ENCODE measurements around the gene LGI4. TPM values are rescaled to one million over a fixed set of nuclear protein-coding genes. Genes with fewer than 3 reads are reported as not detected.

LGI4 gene
- total RNA-seq, 1 donor from 2014 or later: 0.20 TPM

GRCh38 chr19:35083691-35084508 is 51.0 kb downstream of the LGI4 start:
- Histone ChIP-seq H3K4me2 (ENCODE audit: low read length) (no peak overlapping the region), H3K79me2 (ENCODE audit: insufficient read depth, low read length) (no peaks in the 10 kb centered on the region), H4K20me1 (ENCODE audit: insufficient read depth, low read length) (no peaks in the 10 kb centered on the region), H2AFZ (ENCODE audit: low read depth, low read length) (no peak overlapping the region), H3K9me3 (ENCODE audit: insufficient read depth, low read depth, low read length) (no peaks in the 10 kb centered on the region), H3K27me3 (ENCODE audit: insufficient read depth, low read length) (no peaks in the 10 kb centered on the region), H3K9ac (ENCODE audit: low read length) (no peak overlapping the region), H3K27ac (ENCODE audit: low read depth, low read length) (no peak overlapping the region), H3K4me3 (ENCODE audit: insufficient read depth, low read depth, low read length) (no peak overlapping the region), H3K36me3 (ENCODE audit: insufficient read depth, low read length) (no peaks in the 10 kb centered on the region), H3K4me1 (ENCODE audit: insufficient read depth, low read length) (peaks cover 9% of the 10 kb centered on the region)
- no peak overlapping the region for H3K27ac Mint-ChIP-seq (ENCODE audit: unreplicated experiment)
- H3K9me3 Mint-ChIP-seq (ENCODE audit: unreplicated experiment): no peaks in the 10 kb centered on the region
- no peak overlapping the region for H3K4me3 Mint-ChIP-seq (ENCODE audit: unreplicated experiment)
- peaks cover 4% of the 10 kb centered on the region for H3K4me1 Mint-ChIP-seq (ENCODE audit: low read depth, unreplicated experiment)
- DNase-seq (ENCODE audit: low read depth) (no peak), FAIRE-seq (no peak)
- peaks cover 13% of the 10 kb centered on the region for H3K27me3 Mint-ChIP-seq (ENCODE audit: low read depth, unreplicated experiment)
- H3K36me3 Mint-ChIP-seq (ENCODE audit: low read depth, unreplicated experiment): no peaks in the 10 kb centered on the region
- TF ChIP-seq, protein P1, sequence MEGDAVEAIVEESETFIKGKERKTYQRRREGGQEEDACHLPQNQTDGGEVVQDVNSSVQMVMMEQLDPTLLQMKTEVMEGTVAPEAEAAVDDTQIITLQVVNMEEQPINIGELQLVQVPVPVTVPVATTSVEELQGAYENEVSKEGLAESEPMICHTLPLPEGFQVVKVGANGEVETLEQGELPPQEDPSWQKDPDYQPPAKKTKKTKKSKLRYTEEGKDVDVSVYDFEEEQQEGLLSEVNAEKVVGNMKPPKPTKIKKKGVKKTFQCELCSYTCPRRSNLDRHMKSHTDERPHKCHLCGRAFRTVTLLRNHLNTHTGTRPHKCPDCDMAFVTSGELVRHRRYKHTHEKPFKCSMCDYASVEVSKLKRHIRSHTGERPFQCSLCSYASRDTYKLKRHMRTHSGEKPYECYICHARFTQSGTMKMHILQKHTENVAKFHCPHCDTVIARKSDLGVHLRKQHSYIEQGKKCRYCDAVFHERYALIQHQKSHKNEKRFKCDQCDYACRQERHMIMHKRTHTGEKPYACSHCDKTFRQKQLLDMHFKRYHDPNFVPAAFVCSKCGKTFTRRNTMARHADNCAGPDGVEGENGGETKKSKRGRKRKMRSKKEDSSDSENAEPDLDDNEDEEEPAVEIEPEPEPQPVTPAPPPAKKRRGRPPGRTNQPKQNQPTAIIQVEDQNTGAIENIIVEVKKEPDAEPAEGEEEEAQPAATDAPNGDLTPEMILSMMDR (IDR thresholded peaks at IDR 0.05; ENCODE audit: insufficient read depth, low read depth, low read length): no peak
- TF ChIP-seq EZH2 (IDR thresholded peaks at IDR 0.05; ENCODE audit: insufficient read depth, low read length): no peak

- no peak overlapping the region for H2AFZ ChIP-seq (ENCODE audit: low read depth, low read length)
- no peaks in the 10 kb centered on the region for H3K4me1 ChIP-seq (ENCODE audit: insufficient read depth, low read length)
- H3K36me3 ChIP-seq (ENCODE audit: insufficient read depth, low read length): no peaks in the 10 kb centered on the region
- H3K9me3 ChIP-seq (ENCODE audit: insufficient read depth, low read depth, low read length): no peaks in the 10 kb centered on the region
- no peak overlapping the region for H3K9ac ChIP-seq (ENCODE audit: low read length)
- H3K27me3 Mint-ChIP-seq (ENCODE audit: low read depth, unreplicated experiment): peaks cover 25% of the 10 kb centered on the region
- H3K4me1 Mint-ChIP-seq (ENCODE audit: low read depth, unreplicated experiment): peaks cover 1% of the 10 kb centered on the region
- H3K4me3 ChIP-seq (ENCODE audit: insufficient read depth, low read depth, low read length): no peak overlapping the region
- H3K27ac Mint-ChIP-seq (ENCODE audit: unreplicated experiment): no peak overlapping the region
- FAIRE-seq (no peak), DNase-seq (ENCODE audit: low read depth) (no peak)
- no peak overlapping the region for H3K4me2 ChIP-seq (ENCODE audit: low read length)
- no peaks in the 10 kb centered on the region for H3K36me3 Mint-ChIP-seq (ENCODE audit: low read depth, unreplicated experiment)
- no peaks in the 10 kb centered on the region for H3K9me3 Mint-ChIP-seq (ENCODE audit: unreplicated experiment)
- no peak overlapping the region for H3K27ac ChIP-seq (ENCODE audit: low read depth, low read length)
- no peaks in the 10 kb centered on the region for H4K20me1 ChIP-seq (ENCODE audit: insufficient read depth, low read length)
- H3K79me2 ChIP-seq (ENCODE audit: insufficient read depth, low read length): no peaks in the 10 kb centered on the region
- no peak for TF ChIP-seq EZH2 (IDR thresholded peaks at IDR 0.05; ENCODE audit: insufficient read depth, low read length)
- TF ChIP-seq, protein P1 (IDR thresholded peaks at IDR 0.05; ENCODE audit: insufficient read depth, low read depth, low read length): no peak
- H3K27me3 ChIP-seq (ENCODE audit: insufficient read depth, low read length): no peaks in the 10 kb centered on the region
- no peak overlapping the region for H3K4me3 Mint-ChIP-seq (ENCODE audit: unreplicated experiment)
These were observed 53.7 kb downstream of the LGI4 start for GRCh38 chr19:35081201-35081600.

DNA sequence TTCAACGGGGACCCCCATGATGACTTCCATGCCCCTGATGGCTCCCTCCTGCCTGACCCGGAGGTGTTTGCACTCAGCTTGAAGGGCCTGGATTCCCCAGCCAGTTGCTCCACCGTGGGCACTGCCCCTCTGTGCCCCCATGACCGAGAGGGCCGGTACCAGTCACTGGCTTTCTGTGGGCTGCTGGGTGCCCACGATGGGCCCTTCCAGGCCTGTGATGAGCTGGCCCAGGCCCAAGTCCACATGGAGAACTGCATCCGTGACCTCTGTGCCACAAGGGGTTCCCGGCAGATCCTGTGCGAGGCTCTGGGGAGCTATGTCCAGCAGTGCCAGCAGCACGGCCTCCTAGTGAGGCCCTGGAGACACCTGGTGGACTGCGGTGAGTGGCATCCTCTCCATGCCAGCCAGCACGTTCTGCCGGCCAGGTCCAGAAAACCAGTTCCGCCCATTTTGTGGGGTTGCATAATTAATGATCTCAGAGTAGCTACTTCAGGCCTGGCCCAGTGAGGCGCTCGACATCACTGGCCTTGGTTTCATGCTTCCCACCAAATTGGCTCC is 54.2 kb downstream of the LGI4 start:
- no peak overlapping the region for H3K4me3 ChIP-seq (ENCODE audit: insufficient read depth, low read depth, low read length)
- H3K27me3 ChIP-seq (ENCODE audit: insufficient read depth, low read length): no peaks in the 10 kb centered on the region
- TF ChIP-seq, protein P1 (IDR thresholded peaks at IDR 0.05; ENCODE audit: insufficient read depth, low read depth, low read length): no peak
- no peak for TF ChIP-seq EZH2 (IDR thresholded peaks at IDR 0.05; ENCODE audit: insufficient read depth, low read length)
- no peak overlapping the region for H3K4me2 ChIP-seq (ENCODE audit: low read length)
- DNase-seq (ENCODE audit: low read depth): no peak
- no peaks in the 10 kb centered on the region for H3K9me3 Mint-ChIP-seq (ENCODE audit: unreplicated experiment)
- no peak overlapping the region for H2AFZ ChIP-seq (ENCODE audit: low read depth, low read length)
- FAIRE-seq: no peak
- no peak overlapping the region for H3K27ac ChIP-seq (ENCODE audit: low read depth, low read length)
- H3K36me3 Mint-ChIP-seq (ENCODE audit: low read depth, unreplicated experiment): no peaks in the 10 kb centered on the region
- no peak overlapping the region for H3K27ac Mint-ChIP-seq (ENCODE audit: unreplicated experiment)
- H3K79me2 ChIP-seq (ENCODE audit: insufficient read depth, low read length): no peaks in the 10 kb centered on the region
- no peak overlapping the region for H3K4me3 Mint-ChIP-seq (ENCODE audit: unreplicated experiment)
- H3K9ac ChIP-seq (ENCODE audit: low read length): no peak overlapping the region
- no peaks in the 10 kb centered on the region for H3K9me3 ChIP-seq (ENCODE audit: insufficient read depth, low read depth, low read length)
- no peaks in the 10 kb centered on the region for H3K4me1 ChIP-seq (ENCODE audit: insufficient read depth, low read length)
- peaks cover 23% of the 10 kb centered on the region for H3K27me3 Mint-ChIP-seq (ENCODE audit: low read depth, unreplicated experiment)
- no peaks in the 10 kb centered on the region for H4K20me1 ChIP-seq (ENCODE audit: insufficient read depth, low read length)
- no peaks in the 10 kb centered on the region for H3K36me3 ChIP-seq (ENCODE audit: insufficient read depth, low read length)
- H3K4me1 Mint-ChIP-seq (ENCODE audit: low read depth, unreplicated experiment): no peaks in the 10 kb centered on the region
